Measurements from ENCODE around the gene CNN3. TPM values are rescaled to one million over a fixed set of nuclear protein-coding genes. Genes with fewer than 3 reads are reported as not detected.

Gene CNN3
- total and polyA plus RNA-seq, 2 donors (not counting 1 experiment from before 2014, with no cell fraction given): 2.3 to 17.2 TPM

DNA sequence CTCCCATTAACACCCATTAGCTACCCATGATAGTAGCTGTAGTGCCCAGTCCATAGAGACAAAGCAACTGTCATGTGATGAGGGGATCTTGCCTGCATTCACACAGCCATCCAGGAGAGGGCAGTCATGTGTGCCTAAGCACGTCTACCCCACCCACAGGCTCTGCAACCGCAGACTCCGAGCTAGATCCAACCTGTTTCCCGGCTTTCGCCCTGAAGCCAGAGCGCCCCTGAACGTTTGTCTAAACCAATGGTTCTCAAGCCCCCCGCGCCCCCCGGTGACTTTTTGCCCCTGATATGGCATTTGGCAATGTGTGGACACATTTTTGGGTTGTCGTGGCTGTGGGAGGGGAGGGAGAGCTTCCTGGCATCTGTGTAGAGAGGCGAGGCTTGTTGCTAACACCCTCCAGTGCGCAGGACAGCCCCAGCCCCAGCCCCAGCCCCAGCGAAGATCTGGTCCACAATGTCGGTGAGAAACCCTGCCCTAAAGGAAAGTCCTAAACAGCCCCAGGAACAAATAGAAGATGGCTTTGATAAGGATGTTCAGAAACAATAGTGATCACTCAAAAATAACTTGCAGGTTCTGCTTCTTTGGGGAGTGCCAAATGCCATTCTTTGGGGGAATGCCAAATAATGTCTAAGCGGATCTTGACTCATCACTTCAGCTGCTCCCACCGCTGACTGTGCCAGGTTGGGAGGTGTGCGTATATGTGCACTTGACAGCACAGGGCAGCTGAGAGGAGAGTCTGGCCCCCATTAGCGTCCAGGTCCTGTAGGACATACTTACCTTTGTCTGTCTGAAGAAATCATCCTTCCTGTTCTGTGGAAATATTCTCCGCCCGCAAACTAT, 72.2 kb downstream of the CNN3 start:
- ATAC-seq (ENCODE audit: low read depth) (peak; percentile 98), DNase-seq (peak; percentile 87)
- no peaks in the 10 kb centered on the region for H4K20me1 ChIP-seq (ENCODE audit: control insufficient read depth, insufficient read depth, low read length, poor library complexity, severe bottlenecking)
- ChIA-PET CTCF (interaction anchor here (0.5 to 10.6 kb wide), 64 partner anchors 9 to 1892 kb away, joined by 3 to 288 read pairs (median 5); partner anchors contain the start of genes ABCD3, ALG14, CNN3 and RWDD3), POLR2A (interaction anchor here (0.5 to 1.8 kb wide), 6 partner anchors 28 to 976 kb away, joined by 3 to 20 read pairs (median 6); no protein-coding TSS in a partner anchor)
- H3K4me2 ChIP-seq (replicated peaks; ENCODE audit: low read depth, low read length, poor library complexity, severe bottlenecking): peak overlapping the region; percentile 94
- 26% methylated on average over 15 of the region's 21 CpGs for WGBS (ENCODE audit: insufficient coverage)
- TF ChIP-seq, protein P1, sequence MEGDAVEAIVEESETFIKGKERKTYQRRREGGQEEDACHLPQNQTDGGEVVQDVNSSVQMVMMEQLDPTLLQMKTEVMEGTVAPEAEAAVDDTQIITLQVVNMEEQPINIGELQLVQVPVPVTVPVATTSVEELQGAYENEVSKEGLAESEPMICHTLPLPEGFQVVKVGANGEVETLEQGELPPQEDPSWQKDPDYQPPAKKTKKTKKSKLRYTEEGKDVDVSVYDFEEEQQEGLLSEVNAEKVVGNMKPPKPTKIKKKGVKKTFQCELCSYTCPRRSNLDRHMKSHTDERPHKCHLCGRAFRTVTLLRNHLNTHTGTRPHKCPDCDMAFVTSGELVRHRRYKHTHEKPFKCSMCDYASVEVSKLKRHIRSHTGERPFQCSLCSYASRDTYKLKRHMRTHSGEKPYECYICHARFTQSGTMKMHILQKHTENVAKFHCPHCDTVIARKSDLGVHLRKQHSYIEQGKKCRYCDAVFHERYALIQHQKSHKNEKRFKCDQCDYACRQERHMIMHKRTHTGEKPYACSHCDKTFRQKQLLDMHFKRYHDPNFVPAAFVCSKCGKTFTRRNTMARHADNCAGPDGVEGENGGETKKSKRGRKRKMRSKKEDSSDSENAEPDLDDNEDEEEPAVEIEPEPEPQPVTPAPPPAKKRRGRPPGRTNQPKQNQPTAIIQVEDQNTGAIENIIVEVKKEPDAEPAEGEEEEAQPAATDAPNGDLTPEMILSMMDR (IDR thresholded peaks at IDR 0.05): peak; percentile 83
- TF ChIP-seq EZH2 (IDR thresholded peaks at IDR 0.05; ENCODE audit: borderline replicate concordance, insufficient read depth, low read depth, low read length, poor library complexity, severe bottlenecking): no peak
- H3K27ac Mint-ChIP-seq: no peak overlapping the region
- H3K79me2 ChIP-seq (ENCODE audit: control insufficient read depth, insufficient read depth, low read length): no peaks in the 10 kb centered on the region
- no peaks in the 10 kb centered on the region for H3K9me3 ChIP-seq (ENCODE audit: control extremely low read depth in 1 of 3, control insufficient read depth in 2 of 3, insufficient read depth in 1 of 3, low read length in 2 of 3)
- no peaks in the 10 kb centered on the region for H3K4me1 Mint-ChIP-seq
- H3K4me3 ChIP-seq (ENCODE audit: control extremely low read depth in 1 of 5, extremely low read depth in 1 of 5, insufficient read depth in 1 of 5, low read depth in 2 of 5, low read length in 4 of 5): peak overlapping the region in 4 of 5 experiments; percentile 23 to 75 (median 58)
- intact Hi-C loops (cut with micrococcal nuclease): loop anchor here (1.0 kb wide), 3 partner anchors 72 to 380 kb away; partner anchors contain the start of genes ALG14 and RWDD3
- no peaks in the 10 kb centered on the region for H3K36me3 ChIP-seq (replicated peaks in 1 of 2; ENCODE audit: control extremely low read depth in 1 of 2, control insufficient read depth in 1 of 2, extremely low read depth in 1 of 2, insufficient read depth in 2 of 2, low read length in 1 of 2)
- no peak overlapping the region for H3K4me3 Mint-ChIP-seq
- H2AFZ ChIP-seq (ENCODE audit: insufficient read depth, low read depth, low read length, poor library complexity, severe bottlenecking): peak overlapping the region; percentile 88
- no peaks in the 10 kb centered on the region for H3K9me3 Mint-ChIP-seq (ENCODE audit: insufficient read depth)
- H3K9ac ChIP-seq (ENCODE audit: low read length): peak overlapping the region; percentile 77
- peaks cover 5 to 6% of the 10 kb centered on the region in 2 donors for H3K4me1 ChIP-seq (ENCODE audit: control insufficient read depth in 2 of 2, insufficient read depth in 2 of 2, low read length in 2 of 2)
- H3K27me3 ChIP-seq (replicated peaks in 1 of 4; ENCODE audit: control extremely low read depth in 1 of 4, control insufficient read depth in 3 of 4, insufficient read depth in 4 of 4, low read length in 3 of 4): peaks cover 0 to 6% (median 2%) of the 10 kb centered on the region in 4 experiments
- H3K27ac ChIP-seq (ENCODE audit: low read length in 2 of 2): no peak overlapping the region
- H3K27me3 Mint-ChIP-seq: peaks cover 4% of the 10 kb centered on the region

DNA sequence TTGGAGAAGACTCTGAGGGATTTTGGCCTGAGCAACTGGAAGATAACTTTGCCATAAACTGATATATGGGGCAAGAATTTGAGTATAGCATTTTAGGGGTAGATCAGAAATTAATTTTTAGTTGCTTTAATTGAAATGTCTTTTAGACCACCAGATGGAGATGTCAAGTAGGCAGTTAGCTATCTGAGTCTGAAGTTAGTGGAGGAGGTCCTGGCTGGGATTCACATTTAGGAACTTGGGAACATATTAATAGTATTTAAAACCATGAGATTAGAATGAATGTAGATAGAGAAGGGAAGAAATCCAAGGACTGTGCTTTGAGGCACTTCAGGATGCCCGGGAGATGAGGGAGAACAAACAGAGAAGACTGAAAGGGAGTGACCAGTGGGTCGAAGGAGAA, 74.1 kb downstream of the CNN3 start:
- no peaks in the 10 kb centered on the region for H3K79me2 ChIP-seq (ENCODE audit: control insufficient read depth, insufficient read depth, low read length)
- H3K27ac ChIP-seq (ENCODE audit: low read length in 2 of 2): no peak overlapping the region
- no peak for TF ChIP-seq EZH2 (IDR thresholded peaks at IDR 0.05; ENCODE audit: borderline replicate concordance, insufficient read depth, low read depth, low read length, poor library complexity, severe bottlenecking)
- H3K9me3 Mint-ChIP-seq (ENCODE audit: insufficient read depth): no peaks in the 10 kb centered on the region
- no peak for DNase-seq
- ATAC-seq (ENCODE audit: low read depth): no peak
- peaks cover 5 to 6% of the 10 kb centered on the region in 2 donors for H3K4me1 ChIP-seq (ENCODE audit: control insufficient read depth in 2 of 2, insufficient read depth in 2 of 2, low read length in 2 of 2)
- H3K27me3 Mint-ChIP-seq: no peaks in the 10 kb centered on the region
- no peaks in the 10 kb centered on the region for H3K36me3 ChIP-seq (replicated peaks in 1 of 2; ENCODE audit: control extremely low read depth in 1 of 2, control insufficient read depth in 1 of 2, extremely low read depth in 1 of 2, insufficient read depth in 2 of 2, low read length in 1 of 2)
- H3K4me1 Mint-ChIP-seq: no peaks in the 10 kb centered on the region
- no peak overlapping the region for H3K4me3 ChIP-seq (ENCODE audit: control extremely low read depth in 1 of 5, extremely low read depth in 1 of 5, insufficient read depth in 1 of 5, low read depth in 2 of 5, low read length in 4 of 5)
- H3K4me3 Mint-ChIP-seq: no peak overlapping the region
- peaks cover 0 to 4% (median 1%) of the 10 kb centered on the region in 4 experiments for H3K27me3 ChIP-seq (replicated peaks in 1 of 4; ENCODE audit: control extremely low read depth in 1 of 4, control insufficient read depth in 3 of 4, insufficient read depth in 4 of 4, low read length in 3 of 4)
- no peaks in the 10 kb centered on the region for H3K9me3 ChIP-seq (ENCODE audit: control extremely low read depth in 1 of 3, control insufficient read depth in 2 of 3, insufficient read depth in 1 of 3, low read length in 2 of 3)
- no peaks in the 10 kb centered on the region for H4K20me1 ChIP-seq (ENCODE audit: control insufficient read depth, insufficient read depth, low read length, poor library complexity, severe bottlenecking)
- no peak overlapping the region for H3K4me2 ChIP-seq (replicated peaks; ENCODE audit: low read depth, low read length, poor library complexity, severe bottlenecking)
- 76% methylated on average over 2 of the region's 2 CpGs for WGBS (ENCODE audit: insufficient coverage)
- ChIA-PET CTCF (interaction anchor here (1.4 to 10.6 kb wide), 6 partner anchors 11 to 381 kb away, joined by 3 to 288 read pairs (median 34); partner anchors contain the start of gene RWDD3), POLR2A (no interaction called here)
- H3K9ac ChIP-seq (ENCODE audit: low read length): no peak overlapping the region
- no peak overlapping the region for H2AFZ ChIP-seq (ENCODE audit: insufficient read depth, low read depth, low read length, poor library complexity, severe bottlenecking)
- no peak overlapping the region for H3K27ac Mint-ChIP-seq
- intact Hi-C loops (cut with micrococcal nuclease): no loop called here

All from B cell (primary cell).